Keratinocyte (primary cell): ENCODE measurements around the gene GRM7. TPM values are rescaled to one million over a fixed set of nuclear protein-coding genes. Genes with fewer than 3 reads are reported as not detected.

ENCODE experiments used
- DNase-seq: peaks from one replicate; pipeline ENCODE4 v3.0.0-alpha.2; 2011; ENCODE audit warnings: low read depth, missing footprints, low spot score
- FAIRE-seq: peaks from 2 replicates; lab custom pipeline; 2011; peaks lifted over from hg19 to GRCh38; lab: Jason Lieb, UNC
- H2AFZ ChIP-seq: 2 replicates; pipeline ENCODE4 v1.6.0; 2012; ENCODE audit warnings: low read length, control low read depth, inconsistent platforms; ENCODE audit not compliant: control insufficient read depth
- H3K27ac ChIP-seq: 2 replicates; pipeline ENCODE4 v1.5.1; 2011; ENCODE audit warnings: low read length; ENCODE audit not compliant: control insufficient read depth, insufficient read depth
- H3K27me3 ChIP-seq: 3 replicates; pipeline ENCODE4 v1.6.0; 2011; ENCODE audit warnings: low read length; ENCODE audit not compliant: control insufficient read depth, insufficient read depth; ENCODE audit errors: extremely low read depth
- H3K36me3 ChIP-seq, 2 experiments: 2 replicates in 1 of 2; 3 replicates in 1 of 2; pipeline ENCODE4 v1.5.1; 2011; ENCODE audit warnings: low read length in 2 of 2, mild to moderate bottlenecking in 1 of 2; ENCODE audit not compliant: control insufficient read depth in 2 of 2, insufficient read depth in 2 of 2; ENCODE audit errors: extremely low read depth in 1 of 2
- H3K4me1 ChIP-seq: 3 replicates; pipeline ENCODE4 v1.5.1; 2011; ENCODE audit warnings: low read length; ENCODE audit not compliant: control insufficient read depth, insufficient read depth; ENCODE audit errors: extremely low read depth
- H3K4me2 ChIP-seq: 3 replicates; pipeline ENCODE4 v1.6.0; 2011; ENCODE audit warnings: low read depth, low read length; ENCODE audit not compliant: control insufficient read depth, insufficient read depth; ENCODE audit errors: extremely low read depth
- H3K4me3 ChIP-seq, 3 experiments: fragments of 200-600 bp in 1 of 3; sonication (generic) in 1 of 3; 2 replicates in 2 of 3; 3 replicates in 1 of 3; pipeline ENCODE4 v1.5.1; 2011 to 2016; ENCODE audit warnings: low read length in 3 of 3, mild to moderate bottlenecking in 3 of 3, control low read depth in 2 of 3, inconsistent platforms in 1 of 3, low read depth in 1 of 3, mixed read lengths in 1 of 3, mixed run types in 1 of 3, moderate library complexity in 1 of 3; ENCODE audit not compliant: control insufficient read depth in 2 of 3, insufficient read depth in 2 of 3; ENCODE audit errors: extremely low read depth in 1 of 3
- H3K79me2 ChIP-seq: 2 replicates; pipeline ENCODE4 v1.6.0; 2012; ENCODE audit warnings: low read length; ENCODE audit not compliant: control insufficient read depth, insufficient read depth
- H3K9ac ChIP-seq: 3 replicates; pipeline ENCODE4 v1.6.0; 2011; ENCODE audit warnings: low read length; ENCODE audit not compliant: control insufficient read depth, insufficient read depth; ENCODE audit errors: extremely low read depth
- H3K9me1 ChIP-seq: 3 replicates; pipeline ENCODE4 v1.6.0; 2011; ENCODE audit warnings: low read length; ENCODE audit not compliant: control insufficient read depth, insufficient read depth; ENCODE audit errors: extremely low read depth
- H3K9me3 ChIP-seq: 2 replicates; pipeline ENCODE4 v1.5.1; 2012; ENCODE audit warnings: low read depth, low read length; ENCODE audit not compliant: control insufficient read depth
- H4K20me1 ChIP-seq: 3 replicates; pipeline ENCODE4 v1.6.0; 2011; ENCODE audit warnings: low read length; ENCODE audit not compliant: control insufficient read depth, insufficient read depth; ENCODE audit errors: extremely low read depth
- EZH2 ChIP-seq: IDR thresholded peaks from one replicate; pipeline ENCODE4 v1.6.1; 2012; ENCODE audit warnings: inconsistent platforms, mild to moderate bottlenecking, low read length, moderate library complexity
- dilution Hi-C: fragments of 300-500 bp; cut with MboI; formaldehyde crosslinking; loops from one replicate; pipeline ENCODE4 v1.7.0; 2020; ENCODE audit warnings: low sequenced_read_pairs; ENCODE audit not compliant: extremely low pct_ligation_motif_present
- polyA plus RNA-seq, 5 experiments: library from polyadenylated mRNA; depleted of rRNA in 3 of 5; stranded (reverse) in 3 of 5; stranded (forward) in 1 of 5; unstranded in 1 of 5; fragments of >200 nt; gene quantifications; 1 replicate in 1 of 5; 2 replicates in 3 of 5; 3 replicates in 1 of 5; pipeline versions ENCODE4 v1.2.1 to v1.2.3, GENCODE V29; 2011 to 2012; ENCODE audit warnings: missing spikeins in 2 of 5, low read depth in 1 of 5, low replicate concordance in 1 of 5
- TF ChIP-seq, protein P1 (sequence below), 3 experiments: IDR thresholded peaks in 1 of 3; conservative IDR thresholded peaks in 1 of 3; optimal IDR thresholded peaks in 1 of 3; 2 replicates in 2 of 3; 3 replicates in 1 of 3; pipeline versions ENCODE3 to v1.5.1; 2011; ENCODE audit warnings: low read length in 3 of 3, mild to moderate bottlenecking in 3 of 3, moderate library complexity in 2 of 3, control low read depth in 1 of 3, inconsistent platforms in 1 of 3; ENCODE audit not compliant: insufficient read depth in 2 of 3; ENCODE audit errors: extremely low read depth in 1 of 3

GRM7 gene
- polyA plus RNA-seq, 1 donor (not counting 4 experiments of a cell fraction or from before 2014, with no cell fraction given) = not detected

DNA sequence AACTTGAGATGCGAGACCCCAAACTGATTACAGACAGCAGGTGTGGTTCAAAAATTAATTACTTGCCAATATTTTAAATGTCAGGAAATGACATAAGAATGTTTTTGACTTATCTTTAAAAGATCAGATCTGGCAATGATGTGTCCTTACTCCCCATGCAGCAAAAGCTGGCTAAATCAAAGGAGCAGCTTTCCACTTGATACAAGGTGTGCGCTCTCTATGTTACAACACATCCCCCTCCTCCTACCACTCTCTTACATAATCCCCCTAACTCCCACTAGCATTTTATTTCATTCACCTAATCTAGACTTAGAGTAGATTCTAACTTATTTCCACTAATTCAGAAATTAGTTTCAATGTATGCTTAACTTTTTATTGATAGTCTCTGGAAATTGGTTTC is 609.0 kb downstream of the GRM7 start:
- peaks cover 3% of the 10 kb centered on the region for H3K4me1 ChIP-seq
- no peaks in the 10 kb centered on the region for H3K79me2 ChIP-seq
- H3K36me3 ChIP-seq = no peaks in the 10 kb centered on the region
- no peak overlapping the region for H2AFZ ChIP-seq
- no peaks in the 10 kb centered on the region for H3K9me3 ChIP-seq
- no peaks in the 10 kb centered on the region for H4K20me1 ChIP-seq
- H3K4me2 ChIP-seq = no peak overlapping the region
- FAIRE-seq (no peak), DNase-seq (no peak)
- no peak overlapping the region for H3K27ac ChIP-seq
- no peaks in the 10 kb centered on the region for H3K27me3 ChIP-seq
- no peak overlapping the region for H3K4me3 ChIP-seq
- TF ChIP-seq, protein P1, sequence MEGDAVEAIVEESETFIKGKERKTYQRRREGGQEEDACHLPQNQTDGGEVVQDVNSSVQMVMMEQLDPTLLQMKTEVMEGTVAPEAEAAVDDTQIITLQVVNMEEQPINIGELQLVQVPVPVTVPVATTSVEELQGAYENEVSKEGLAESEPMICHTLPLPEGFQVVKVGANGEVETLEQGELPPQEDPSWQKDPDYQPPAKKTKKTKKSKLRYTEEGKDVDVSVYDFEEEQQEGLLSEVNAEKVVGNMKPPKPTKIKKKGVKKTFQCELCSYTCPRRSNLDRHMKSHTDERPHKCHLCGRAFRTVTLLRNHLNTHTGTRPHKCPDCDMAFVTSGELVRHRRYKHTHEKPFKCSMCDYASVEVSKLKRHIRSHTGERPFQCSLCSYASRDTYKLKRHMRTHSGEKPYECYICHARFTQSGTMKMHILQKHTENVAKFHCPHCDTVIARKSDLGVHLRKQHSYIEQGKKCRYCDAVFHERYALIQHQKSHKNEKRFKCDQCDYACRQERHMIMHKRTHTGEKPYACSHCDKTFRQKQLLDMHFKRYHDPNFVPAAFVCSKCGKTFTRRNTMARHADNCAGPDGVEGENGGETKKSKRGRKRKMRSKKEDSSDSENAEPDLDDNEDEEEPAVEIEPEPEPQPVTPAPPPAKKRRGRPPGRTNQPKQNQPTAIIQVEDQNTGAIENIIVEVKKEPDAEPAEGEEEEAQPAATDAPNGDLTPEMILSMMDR (optimal IDR thresholded peaks at IDR 0.05 in 1 of 3, IDR thresholded peaks at IDR 0.05 in 1 of 3, conservative IDR thresholded peaks at IDR 0.05 in 1 of 3; ENCODE audit: extremely low read depth in 1 of 3, insufficient read depth in 2 of 3, low read length in 3 of 3) = no peak
- TF ChIP-seq EZH2 = no peak
- H3K9me1 ChIP-seq = no peaks in the 10 kb centered on the region
- dilution Hi-C loops = no loop called here
- no peak overlapping the region for H3K9ac ChIP-seq

DNA sequence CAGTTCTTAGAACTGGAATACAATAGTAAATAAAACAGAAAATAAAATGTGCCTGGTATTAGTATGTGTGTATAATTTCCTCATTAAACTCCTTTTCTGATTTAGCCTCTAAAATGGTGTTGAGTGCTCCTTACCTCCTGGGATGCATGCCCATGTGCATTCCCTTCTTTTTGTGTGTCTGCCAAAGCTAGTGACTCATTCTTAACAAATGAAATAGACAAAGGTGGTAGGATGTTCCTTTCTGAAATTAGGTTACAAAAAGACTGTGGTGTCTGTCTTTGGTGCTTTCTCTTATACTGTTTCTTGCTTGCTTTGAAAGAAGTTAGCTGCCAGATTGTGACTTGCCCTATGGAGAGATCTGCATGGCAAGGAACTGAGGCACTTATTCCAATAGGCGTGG is 623.7 kb downstream of the GRM7 start:
- Histone ChIP-seq H3K27me3 (no peaks in the 10 kb centered on the region), H2AFZ (no peak overlapping the region), H3K4me1 (peaks cover 5% of the 10 kb centered on the region), H3K9ac (no peak overlapping the region), H4K20me1 (no peaks in the 10 kb centered on the region), H3K27ac (peak overlapping the region; percentile 17), H3K79me2 (no peaks in the 10 kb centered on the region), H3K9me3 (no peaks in the 10 kb centered on the region), H3K9me1 (no peaks in the 10 kb centered on the region), H3K36me3 (no peaks in the 10 kb centered on the region), H3K4me2 (no peak overlapping the region), H3K4me3 (no peak overlapping the region)
- dilution Hi-C loops = no loop called here
- DNase-seq (peak; percentile 13), FAIRE-seq (peak; percentile 87)
- TF ChIP-seq, protein P1 (optimal IDR thresholded peaks at IDR 0.05 in 1 of 3, IDR thresholded peaks at IDR 0.05 in 1 of 3, conservative IDR thresholded peaks at IDR 0.05 in 1 of 3; ENCODE audit: extremely low read depth in 1 of 3, insufficient read depth in 2 of 3, low read length in 3 of 3) = no peak
- TF ChIP-seq EZH2 = no peak
